ENCODE results near the gene CAMK2B. TPM values are rescaled to one million over a fixed set of nuclear protein-coding genes. Genes with fewer than 3 reads are reported as not detected.

CAMK2B gene
- total RNA-seq, 1 donor from 2014 or later, result 0.30 TPM

DNA sequence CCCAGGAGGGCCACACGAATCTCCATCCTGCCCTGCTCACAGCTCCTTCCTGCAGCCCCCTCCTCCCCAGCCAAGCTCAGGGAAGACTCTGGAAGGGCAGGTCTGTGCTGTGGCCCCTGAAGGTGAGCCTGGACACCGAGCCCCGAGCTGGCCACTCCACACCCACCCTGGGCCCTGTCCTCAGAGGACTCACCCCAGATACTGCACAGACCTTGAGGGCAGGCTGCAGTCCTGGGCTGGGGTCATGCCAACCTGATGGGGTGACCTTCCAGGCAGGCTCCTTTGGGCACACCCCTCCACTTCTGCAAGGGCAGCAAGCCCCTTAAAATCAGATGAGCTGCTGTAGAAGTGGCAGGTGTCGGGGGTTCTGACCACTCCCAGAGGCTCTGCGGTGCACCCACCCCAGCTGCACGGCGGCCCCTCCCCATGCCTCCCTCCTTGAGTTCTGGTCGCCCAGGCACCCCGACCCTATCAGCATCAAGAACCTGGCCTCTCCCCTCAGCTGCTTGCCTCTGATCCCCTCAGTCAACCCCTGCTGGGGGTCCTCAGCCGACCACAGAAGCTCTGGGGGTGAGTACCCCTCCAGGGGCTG lies 100.3 kb downstream of the CAMK2B start:
- no peak overlapping the region for H3K27ac ChIP-seq
- no peak for DNase-seq
- H3K4me1 ChIP-seq, result no peaks in the 10 kb centered on the region
- TF ChIP-seq, protein P1, sequence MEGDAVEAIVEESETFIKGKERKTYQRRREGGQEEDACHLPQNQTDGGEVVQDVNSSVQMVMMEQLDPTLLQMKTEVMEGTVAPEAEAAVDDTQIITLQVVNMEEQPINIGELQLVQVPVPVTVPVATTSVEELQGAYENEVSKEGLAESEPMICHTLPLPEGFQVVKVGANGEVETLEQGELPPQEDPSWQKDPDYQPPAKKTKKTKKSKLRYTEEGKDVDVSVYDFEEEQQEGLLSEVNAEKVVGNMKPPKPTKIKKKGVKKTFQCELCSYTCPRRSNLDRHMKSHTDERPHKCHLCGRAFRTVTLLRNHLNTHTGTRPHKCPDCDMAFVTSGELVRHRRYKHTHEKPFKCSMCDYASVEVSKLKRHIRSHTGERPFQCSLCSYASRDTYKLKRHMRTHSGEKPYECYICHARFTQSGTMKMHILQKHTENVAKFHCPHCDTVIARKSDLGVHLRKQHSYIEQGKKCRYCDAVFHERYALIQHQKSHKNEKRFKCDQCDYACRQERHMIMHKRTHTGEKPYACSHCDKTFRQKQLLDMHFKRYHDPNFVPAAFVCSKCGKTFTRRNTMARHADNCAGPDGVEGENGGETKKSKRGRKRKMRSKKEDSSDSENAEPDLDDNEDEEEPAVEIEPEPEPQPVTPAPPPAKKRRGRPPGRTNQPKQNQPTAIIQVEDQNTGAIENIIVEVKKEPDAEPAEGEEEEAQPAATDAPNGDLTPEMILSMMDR (IDR thresholded peaks at IDR 0.05), result no peak
- no peaks in the 10 kb centered on the region for H3K36me3 ChIP-seq
- H3K4me3 ChIP-seq, result no peak overlapping the region
- no peaks in the 10 kb centered on the region for H3K9me3 ChIP-seq
- no peak for ATAC-seq
- H3K27me3 ChIP-seq (ENCODE audit: low read depth), result peaks cover 25% of the 10 kb centered on the region
- intact Hi-C loops (cut with DNase I), result no loop called here

DNA sequence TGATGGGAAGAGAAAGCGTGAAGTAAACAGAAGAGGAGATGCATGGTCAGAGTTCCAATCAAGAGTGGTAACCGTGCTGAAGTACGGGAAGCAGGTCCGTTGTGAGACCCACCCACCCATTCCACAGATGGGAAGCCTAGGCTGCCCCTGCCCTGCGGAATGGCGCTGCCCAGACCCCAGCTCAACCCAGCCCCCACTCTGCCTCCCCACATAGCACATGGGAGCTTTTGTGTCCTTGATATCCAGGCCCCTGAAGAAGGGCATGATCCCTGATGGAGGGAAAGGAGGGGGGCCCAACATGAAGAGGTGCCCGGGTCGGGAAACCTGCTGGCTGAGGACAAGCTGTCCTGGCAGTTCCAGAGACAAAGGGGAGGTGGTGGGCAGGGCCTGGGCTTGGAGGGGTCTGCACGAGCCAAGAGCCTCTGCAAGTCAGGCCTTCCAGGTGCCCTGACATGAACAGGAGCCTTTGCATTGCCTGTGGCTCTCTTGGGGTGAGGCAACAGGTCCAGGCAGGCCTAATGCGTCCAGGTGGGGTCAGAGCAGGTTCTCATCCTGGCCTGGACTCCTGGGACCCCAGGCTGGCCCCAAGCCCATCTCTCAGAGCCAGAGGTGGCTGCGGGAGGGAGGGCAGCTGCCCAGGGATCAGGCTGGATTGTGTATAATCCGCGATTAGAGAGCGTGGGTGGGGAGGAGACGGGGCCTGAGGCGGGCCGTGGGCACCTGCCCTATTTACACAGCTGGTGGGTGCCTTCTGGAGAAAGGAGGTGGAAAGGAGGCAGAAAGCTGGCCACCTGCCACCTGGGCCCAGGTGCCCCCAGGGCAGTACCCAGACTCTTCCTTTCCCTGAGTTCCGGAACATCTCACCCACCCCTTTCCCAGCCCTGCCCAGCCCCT lies 101.1 kb downstream of the CAMK2B start:
- H3K9me3 ChIP-seq, result no peaks in the 10 kb centered on the region
- peaks cover 25% of the 10 kb centered on the region for H3K27me3 ChIP-seq (ENCODE audit: low read depth)
- no peak overlapping the region for H3K27ac ChIP-seq
- H3K4me1 ChIP-seq, result no peaks in the 10 kb centered on the region
- no peak overlapping the region for H3K4me3 ChIP-seq
- H3K36me3 ChIP-seq, result no peaks in the 10 kb centered on the region
- intact Hi-C loops (cut with DNase I), result no loop called here
- TF ChIP-seq, protein P1 (IDR thresholded peaks at IDR 0.05), result no peak
- DNase-seq (peak; percentile 34), ATAC-seq (no peak)

DNA sequence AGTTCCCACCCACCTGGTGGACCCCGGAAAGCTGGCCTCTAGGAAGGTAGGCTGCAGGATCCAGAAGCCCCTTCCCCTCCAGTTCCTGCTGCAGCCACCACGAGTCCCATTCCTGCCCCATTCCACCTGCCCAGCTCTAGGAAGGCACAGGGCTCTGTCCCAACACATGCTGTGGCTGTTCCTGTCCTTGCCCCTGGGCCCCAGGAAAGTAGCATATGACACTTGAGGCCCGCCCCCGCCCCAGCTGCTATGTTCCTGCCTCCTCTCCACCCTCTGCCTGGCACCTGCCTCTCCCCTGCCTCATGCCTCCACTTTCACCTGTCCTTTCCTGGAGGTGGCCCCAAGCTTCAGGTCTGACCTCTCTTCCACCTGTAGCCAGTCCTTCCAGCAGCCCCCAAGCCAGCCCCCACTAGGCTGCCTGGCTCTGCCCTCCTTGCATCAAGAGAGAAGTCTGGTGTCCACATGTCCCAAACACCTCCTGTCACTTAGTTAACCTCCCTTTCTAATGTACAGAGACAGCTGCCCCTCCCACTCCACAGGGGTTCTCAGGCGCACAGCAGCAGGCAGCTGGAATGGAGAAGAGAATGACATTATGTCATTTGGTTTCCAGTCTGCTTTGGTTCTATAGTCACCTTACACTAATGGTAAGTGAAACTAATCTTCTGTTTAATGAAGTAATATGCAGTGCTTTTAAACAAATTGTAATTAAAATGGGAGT lies 101.9 kb downstream of the CAMK2B start:
- H3K27ac ChIP-seq, result no peak overlapping the region
- TF ChIP-seq, protein P1 (IDR thresholded peaks at IDR 0.05), result no peak
- H3K4me3 ChIP-seq, result no peak overlapping the region
- H3K27me3 ChIP-seq (ENCODE audit: low read depth), result peaks cover 25% of the 10 kb centered on the region
- ATAC-seq (no peak), DNase-seq (peak; percentile 10)
- H3K36me3 ChIP-seq, result no peaks in the 10 kb centered on the region
- H3K4me1 ChIP-seq, result no peaks in the 10 kb centered on the region
- H3K9me3 ChIP-seq, result no peaks in the 10 kb centered on the region
- intact Hi-C loops (cut with DNase I), result no loop called here

DNA sequence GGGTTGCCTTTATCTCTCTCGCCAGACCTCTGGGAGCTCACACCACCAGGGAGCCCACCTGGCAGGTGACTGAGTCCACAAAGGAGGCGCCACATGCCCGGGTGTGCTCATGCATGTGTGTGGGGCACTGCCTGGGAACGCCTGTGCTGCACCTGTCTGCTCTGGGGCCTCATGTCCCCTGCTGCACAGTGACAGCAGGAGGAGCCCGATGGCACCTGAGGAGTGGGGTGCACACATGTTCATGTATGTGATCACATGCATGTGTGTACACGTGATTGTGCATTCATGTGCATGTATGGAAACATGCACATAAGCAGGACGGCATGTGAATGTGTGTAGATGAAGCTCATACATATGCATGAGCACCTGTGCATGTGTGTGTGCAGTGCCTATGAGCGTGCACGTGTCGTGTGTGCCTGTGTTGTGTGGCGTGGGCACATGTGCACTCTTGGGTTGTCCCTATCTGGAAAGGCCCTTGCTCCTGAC lies 102.6 kb downstream of the CAMK2B start:
- Histone ChIP-seq H3K4me1 (no peaks in the 10 kb centered on the region), H3K36me3 (no peaks in the 10 kb centered on the region), H3K4me3 (no peak overlapping the region), H3K27ac (no peak overlapping the region), H3K9me3 (no peaks in the 10 kb centered on the region), H3K27me3 (ENCODE audit: low read depth) (peaks cover 22% of the 10 kb centered on the region)
- ATAC-seq (no peak), DNase-seq (peak; percentile 27)
- intact Hi-C loops (cut with DNase I), result no loop called here
- TF ChIP-seq, protein P1 (IDR thresholded peaks at IDR 0.05), result no peak

DNA sequence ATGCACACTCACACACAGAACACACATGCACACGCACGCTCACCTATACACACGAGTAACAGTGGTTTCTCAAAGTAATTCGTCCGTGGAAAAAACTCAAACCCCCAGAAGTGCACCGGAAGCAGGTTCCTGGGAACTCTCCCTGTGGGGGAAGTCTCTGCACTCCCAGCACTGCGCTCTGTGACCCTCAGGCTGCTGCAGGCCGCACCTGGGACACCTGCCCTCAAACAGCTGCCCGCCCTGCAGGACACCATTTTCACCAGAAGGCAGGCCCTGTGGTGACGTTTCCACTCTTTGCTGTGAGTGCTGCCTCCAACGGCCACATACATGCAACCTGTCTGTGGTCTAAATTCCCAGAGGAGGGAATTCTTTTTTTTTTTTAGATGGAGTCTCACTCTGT lies 103.3 kb downstream of the CAMK2B start:
- Histone ChIP-seq H3K4me3 (no peak overlapping the region), H3K27me3 (ENCODE audit: low read depth) (peaks cover 22% of the 10 kb centered on the region), H3K9me3 (no peaks in the 10 kb centered on the region), H3K4me1 (no peaks in the 10 kb centered on the region), H3K27ac (no peak overlapping the region), H3K36me3 (no peaks in the 10 kb centered on the region)
- ATAC-seq (no peak), DNase-seq (peak; percentile 14)
- TF ChIP-seq, protein P1 (IDR thresholded peaks at IDR 0.05), result no peak
- intact Hi-C loops (cut with DNase I), result no loop called here
